G401.6 (cell line): ENCODE results near the gene NBPF20.
"Not testable (repeated sequence)": the region's sequence is repeated elsewhere in the genome, so short reads cannot be mapped to it uniquely, and the experiment has no call there.

ENCODE experiments used
- FAIRE-seq: peaks from 2 replicates; lab custom pipeline; 2012; peaks lifted over from hg19 to GRCh38; lab: Jason Lieb, UNC

Gene NBPF20

GRCh38 chr1:145424612-145425435 is 579 bp downstream of the NBPF20 start:
- FAIRE-seq = not testable (repeated sequence)

GRCh38 chr1:145415149-145415548 is 10.3 kb downstream of the NBPF20 start:
- not testable (repeated sequence) for FAIRE-seq

DNA sequence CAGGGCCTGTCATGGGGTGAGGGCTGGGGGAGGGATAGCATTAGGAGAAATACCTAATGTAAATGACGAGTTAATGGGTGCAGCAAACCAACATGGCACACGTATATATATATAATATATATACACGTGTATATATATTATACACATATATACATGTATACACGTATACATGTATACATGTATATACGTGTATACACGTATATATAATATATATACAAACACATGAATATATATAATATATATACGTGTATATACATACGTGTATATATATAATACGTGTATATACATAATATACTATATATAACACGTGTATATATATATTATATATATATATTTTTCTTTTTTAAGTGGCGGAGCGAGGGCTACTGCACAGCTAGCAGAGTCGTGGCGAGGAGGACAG is 18.1 kb downstream of the NBPF20 start:
- not testable (repeated sequence) for FAIRE-seq

- not testable (repeated sequence) for FAIRE-seq
Measured at GRCh38 chr1:145404949-145405348, 20.5 kb downstream of the NBPF20 start.

- not testable (repeated sequence) for FAIRE-seq
Measured at GRCh38 chr1:145400701-145401100, 24.7 kb downstream of the NBPF20 start.
